ENCODE measurements around the gene SEC24D.

- no peak for TF ChIP-seq EZH2phosphoT487 (IDR thresholded peaks at IDR 0.05; ENCODE audit: borderline replicate concordance, low read length)
- TF ChIP-seq CTCF (conservative IDR thresholded peaks at IDR 0.05; ENCODE audit: low read depth, low read length): no peak
- no peak for TF ChIP-seq EZH2 (IDR thresholded peaks at IDR 0.05; ENCODE audit: low read length, unreplicated experiment)
Observed at GRCh38 chr4:118714682-118715081, 121.2 kb downstream of the SEC24D start.

Data from PC-3 (cell line).